ENCODE data around the gene DAAM1. TPM values are rescaled to one million over a fixed set of nuclear protein-coding genes. Genes with fewer than 3 reads are reported as not detected.

DAAM1 gene
- polyA plus RNA-seq, 1 experiment = 9.8 TPM

GRCh38 chr14:59342516-59343484, 154.3 kb downstream of the DAAM1 start:
- Histone ChIP-seq H3K27ac (ENCODE audit: low read depth, low read length) (no peak overlapping the region), H3K9me3 (ENCODE audit: control insufficient read depth, insufficient read depth, low read length) (no peaks in the 10 kb centered on the region), H3K27me3 (ENCODE audit: control insufficient read depth, insufficient read depth, low read length) (no peaks in the 10 kb centered on the region), H3K4me3 (ENCODE audit: low read depth, low read length) (no peak overlapping the region)
- DNase-seq (ENCODE audit: low read depth, low spot score) = no peak
- ChIA-PET POLR2A (no interaction called here), CTCF (no interaction called here)
- TF ChIP-seq CTCF (IDR thresholded peaks at IDR 0.05; ENCODE audit: low read depth, low read length) = no peak

DNA sequence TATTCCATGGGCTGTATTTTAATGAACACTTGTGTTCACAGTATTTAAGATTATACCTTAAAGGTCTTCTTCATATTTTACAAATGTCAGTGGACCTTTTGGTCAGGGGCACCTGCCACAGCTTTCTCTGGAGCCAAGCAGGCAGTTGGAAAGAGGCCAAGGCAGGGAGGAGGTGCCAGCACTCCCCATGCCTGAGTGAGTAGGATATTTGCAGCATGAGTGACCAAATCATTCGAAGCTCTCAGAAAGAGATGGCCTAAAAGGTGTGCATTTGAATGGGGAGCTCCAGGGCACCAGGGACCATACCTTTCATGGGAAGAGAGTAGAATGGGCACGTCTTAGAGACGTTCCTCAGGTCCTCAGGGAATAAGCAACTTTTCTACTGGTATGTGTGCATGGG, 155.1 kb downstream of the DAAM1 start:
- ChIA-PET POLR2A (no interaction called here), CTCF (no interaction called here)
- H3K27ac ChIP-seq (ENCODE audit: low read depth, low read length) = no peak overlapping the region
- no peaks in the 10 kb centered on the region for H3K9me3 ChIP-seq (ENCODE audit: control insufficient read depth, insufficient read depth, low read length)
- no peak for TF ChIP-seq CTCF (IDR thresholded peaks at IDR 0.05; ENCODE audit: low read depth, low read length)
- H3K27me3 ChIP-seq (ENCODE audit: control insufficient read depth, insufficient read depth, low read length) = no peaks in the 10 kb centered on the region
- no peak for DNase-seq (ENCODE audit: low read depth, low spot score)
- H3K4me3 ChIP-seq (ENCODE audit: low read depth, low read length) = no peak overlapping the region

- Histone ChIP-seq H3K27me3 (ENCODE audit: control insufficient read depth, insufficient read depth, low read length) (no peaks in the 10 kb centered on the region), H3K4me3 (ENCODE audit: low read depth, low read length) (no peak overlapping the region), H3K27ac (ENCODE audit: low read depth, low read length) (no peak overlapping the region), H3K9me3 (ENCODE audit: control insufficient read depth, insufficient read depth, low read length) (no peaks in the 10 kb centered on the region)
- TF ChIP-seq CTCF (IDR thresholded peaks at IDR 0.05; ENCODE audit: low read depth, low read length) = no peak
- ChIA-PET CTCF (no interaction called here), POLR2A (no interaction called here)
- no peak for DNase-seq (ENCODE audit: low read depth, low spot score)
Measured at GRCh38 chr14:59344016-59344415, 155.5 kb downstream of the DAAM1 start.

- no peak for DNase-seq (ENCODE audit: low read depth, low spot score)
- H3K27ac ChIP-seq (ENCODE audit: low read depth, low read length) = no peak overlapping the region
- ChIA-PET CTCF (no interaction called here), POLR2A (no interaction called here)
- H3K27me3 ChIP-seq (ENCODE audit: control insufficient read depth, insufficient read depth, low read length) = no peaks in the 10 kb centered on the region
- no peaks in the 10 kb centered on the region for H3K9me3 ChIP-seq (ENCODE audit: control insufficient read depth, insufficient read depth, low read length)
- TF ChIP-seq CTCF (IDR thresholded peaks at IDR 0.05; ENCODE audit: low read depth, low read length) = no peak
- H3K4me3 ChIP-seq (ENCODE audit: low read depth, low read length) = no peak overlapping the region
Measured at GRCh38 chr14:59344691-59345455, 156.4 kb downstream of the DAAM1 start.

- TF ChIP-seq CTCF (IDR thresholded peaks at IDR 0.05; ENCODE audit: low read depth, low read length) = no peak
- H3K4me3 ChIP-seq (ENCODE audit: low read depth, low read length) = no peak overlapping the region
- CTCF ChIA-PET = no interaction called here
- DNase-seq (ENCODE audit: low read depth, low spot score) = no peak
- no peaks in the 10 kb centered on the region for H3K27me3 ChIP-seq (ENCODE audit: control insufficient read depth, insufficient read depth, low read length)
- no peak overlapping the region for H3K27ac ChIP-seq (ENCODE audit: low read depth, low read length)
- POLR2A ChIA-PET = no interaction called here
- H3K9me3 ChIP-seq (ENCODE audit: control insufficient read depth, insufficient read depth, low read length) = no peaks in the 10 kb centered on the region
Measured at GRCh38 chr14:59346329-59346728, 157.9 kb downstream of the DAAM1 start.

All from AG04450 (cell line).